GM12892 (cell line): ENCODE results near the gene MGAT5.

Experiments used
- POLR2A ChIP-seq: IDR thresholded peaks from 2 replicates; pipeline ENCODE4 v1.6.1; 2011; ENCODE audit warnings: low read depth, low read length, control low read depth
- POLR2AphosphoS5 ChIP-seq: IDR thresholded peaks from 2 replicates; pipeline ENCODE4 v1.6.1; 2011; ENCODE audit warnings: low read depth, low read length, control low read depth
- TAF1 ChIP-seq: IDR thresholded peaks from 2 replicates; pipeline ENCODE4 v1.6.1; 2011; ENCODE audit warnings: low read depth, mild to moderate bottlenecking, control low read depth, low read length, borderline replicate concordance

GRCh38 chr2:134416637-134417036, 162.8 kb downstream of the MGAT5 start:
- TF ChIP-seq POLR2AphosphoS5 (no peak), POLR2A (no peak), TAF1 (no peak)
